ENCODE results near the gene FOXE3.

Gene FOXE3

GRCh38 chr1:47393141-47393540 lies 22.9 kb upstream of the FOXE3 start:
- TF ChIP-seq, protein P1, sequence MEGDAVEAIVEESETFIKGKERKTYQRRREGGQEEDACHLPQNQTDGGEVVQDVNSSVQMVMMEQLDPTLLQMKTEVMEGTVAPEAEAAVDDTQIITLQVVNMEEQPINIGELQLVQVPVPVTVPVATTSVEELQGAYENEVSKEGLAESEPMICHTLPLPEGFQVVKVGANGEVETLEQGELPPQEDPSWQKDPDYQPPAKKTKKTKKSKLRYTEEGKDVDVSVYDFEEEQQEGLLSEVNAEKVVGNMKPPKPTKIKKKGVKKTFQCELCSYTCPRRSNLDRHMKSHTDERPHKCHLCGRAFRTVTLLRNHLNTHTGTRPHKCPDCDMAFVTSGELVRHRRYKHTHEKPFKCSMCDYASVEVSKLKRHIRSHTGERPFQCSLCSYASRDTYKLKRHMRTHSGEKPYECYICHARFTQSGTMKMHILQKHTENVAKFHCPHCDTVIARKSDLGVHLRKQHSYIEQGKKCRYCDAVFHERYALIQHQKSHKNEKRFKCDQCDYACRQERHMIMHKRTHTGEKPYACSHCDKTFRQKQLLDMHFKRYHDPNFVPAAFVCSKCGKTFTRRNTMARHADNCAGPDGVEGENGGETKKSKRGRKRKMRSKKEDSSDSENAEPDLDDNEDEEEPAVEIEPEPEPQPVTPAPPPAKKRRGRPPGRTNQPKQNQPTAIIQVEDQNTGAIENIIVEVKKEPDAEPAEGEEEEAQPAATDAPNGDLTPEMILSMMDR (IDR thresholded peaks at IDR 0.05; ENCODE audit: low read depth, low read length), result no peak
- H3K4me3 ChIP-seq (ENCODE audit: low read depth, low read length), result no peak overlapping the region

- H3K4me3 ChIP-seq (ENCODE audit: low read depth, low read length), result no peak overlapping the region
- TF ChIP-seq, protein P1 (IDR thresholded peaks at IDR 0.05; ENCODE audit: low read depth, low read length), result no peak
These were observed 20.7 kb upstream of the FOXE3 start for GRCh38 chr1:47395433-47395832.

- no peak overlapping the region for H3K4me3 ChIP-seq (ENCODE audit: low read depth, low read length)
- TF ChIP-seq, protein P1 (IDR thresholded peaks at IDR 0.05; ENCODE audit: low read depth, low read length), result no peak
These were observed 19.4 kb upstream of the FOXE3 start for GRCh38 chr1:47396671-47397196.

DNA sequence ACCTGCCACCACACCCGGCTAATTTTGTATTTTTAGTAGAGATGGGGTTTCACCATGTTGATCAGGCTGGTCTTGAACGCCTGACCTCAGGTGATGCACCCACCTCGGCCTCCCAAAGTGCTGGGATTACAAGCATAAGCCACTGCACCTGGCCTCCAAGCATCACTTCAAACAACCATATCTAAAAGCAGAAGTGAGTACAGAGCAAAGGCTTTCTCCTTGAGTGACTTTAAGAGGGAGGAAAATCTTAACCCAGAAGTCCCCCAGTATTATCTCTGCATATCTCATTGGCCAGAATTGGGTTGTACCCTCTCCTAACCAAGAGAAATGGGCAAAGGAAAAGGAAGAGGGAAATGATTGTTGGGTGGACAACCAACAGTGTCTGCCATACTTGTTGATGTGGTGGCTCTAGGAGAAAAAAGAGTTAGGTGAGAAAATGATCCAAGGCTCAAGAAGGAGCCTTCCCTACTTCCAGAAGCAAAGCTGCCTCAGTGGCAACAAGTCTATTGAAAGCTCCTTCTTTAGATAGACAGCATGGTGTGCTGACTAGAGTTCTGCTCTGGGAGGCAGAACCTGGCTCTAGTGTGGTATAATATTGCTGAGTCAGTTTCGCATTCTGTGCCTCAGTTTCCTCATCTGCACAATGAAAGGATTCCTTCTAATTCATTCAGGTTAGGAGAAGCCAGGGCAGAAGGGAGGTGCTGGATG lies 16.8 kb upstream of the FOXE3 start:
- TF ChIP-seq, protein P1 (IDR thresholded peaks at IDR 0.05; ENCODE audit: low read depth, low read length), result no peak

GRCh38 chr1:47399846-47400155 lies 16.3 kb upstream of the FOXE3 start:
- TF ChIP-seq, protein P1 (IDR thresholded peaks at IDR 0.05; ENCODE audit: low read depth, low read length), result no peak
- no peak overlapping the region for H3K4me3 ChIP-seq (ENCODE audit: low read depth, low read length)

More for the DNA sequence above, 16.8 kb upstream of the FOXE3 start:
- no peak overlapping the region for H3K4me3 ChIP-seq (ENCODE audit: low read depth, low read length)

DNA sequence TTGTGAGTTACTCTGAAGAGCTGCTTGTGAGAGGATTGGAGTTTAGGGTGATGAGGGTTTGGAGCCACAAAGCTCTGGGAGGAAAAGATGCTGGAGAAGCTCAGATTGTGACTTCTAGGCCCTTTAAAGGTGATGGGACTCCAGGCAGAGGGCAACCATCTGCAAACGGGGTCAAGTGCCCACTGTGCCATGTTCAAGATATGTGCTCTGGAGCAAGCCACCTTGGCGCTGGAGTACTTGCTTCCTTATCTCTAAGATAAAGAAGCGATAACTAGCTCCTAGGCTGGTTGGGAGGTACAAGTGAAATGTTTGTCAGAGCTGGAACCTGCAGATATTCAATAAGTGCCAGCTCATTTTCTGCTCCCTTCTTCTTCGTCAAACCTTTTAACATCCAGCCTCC lies 14.3 kb upstream of the FOXE3 start:
- no peak overlapping the region for H3K4me3 ChIP-seq (ENCODE audit: low read depth, low read length)
- TF ChIP-seq, protein P1 (IDR thresholded peaks at IDR 0.05; ENCODE audit: low read depth, low read length), result no peak

DNA sequence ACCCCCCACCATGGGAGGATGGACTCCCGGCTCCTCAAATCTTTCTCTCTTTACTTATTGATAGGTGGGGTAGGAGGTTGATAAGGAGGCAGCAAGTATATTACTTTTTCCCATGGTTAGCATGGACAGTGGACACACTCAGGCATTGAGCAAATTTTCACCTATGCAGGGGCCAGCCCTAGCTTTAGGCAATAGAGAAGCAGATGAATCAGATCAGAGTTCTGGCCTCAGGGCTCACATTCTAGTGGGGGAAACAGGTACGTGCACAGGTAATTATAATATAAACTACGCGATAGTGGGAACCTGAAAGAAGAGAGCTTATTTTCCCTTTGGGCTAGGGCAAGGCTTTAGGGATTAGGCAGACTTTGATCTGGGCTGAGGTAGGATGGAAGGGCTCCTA lies 13.5 kb upstream of the FOXE3 start:
- no peak overlapping the region for H3K4me3 ChIP-seq (ENCODE audit: low read depth, low read length)
- TF ChIP-seq, protein P1 (IDR thresholded peaks at IDR 0.05; ENCODE audit: low read depth, low read length), result no peak
